TTC549 (cell line): ENCODE data around the gene NADSYN1.

Source experiments
- FAIRE-seq: peaks from 2 replicates; lab custom pipeline; 2012; peaks lifted over from hg19 to GRCh38; lab: Jason Lieb, UNC

The NADSYN1 gene

DNA sequence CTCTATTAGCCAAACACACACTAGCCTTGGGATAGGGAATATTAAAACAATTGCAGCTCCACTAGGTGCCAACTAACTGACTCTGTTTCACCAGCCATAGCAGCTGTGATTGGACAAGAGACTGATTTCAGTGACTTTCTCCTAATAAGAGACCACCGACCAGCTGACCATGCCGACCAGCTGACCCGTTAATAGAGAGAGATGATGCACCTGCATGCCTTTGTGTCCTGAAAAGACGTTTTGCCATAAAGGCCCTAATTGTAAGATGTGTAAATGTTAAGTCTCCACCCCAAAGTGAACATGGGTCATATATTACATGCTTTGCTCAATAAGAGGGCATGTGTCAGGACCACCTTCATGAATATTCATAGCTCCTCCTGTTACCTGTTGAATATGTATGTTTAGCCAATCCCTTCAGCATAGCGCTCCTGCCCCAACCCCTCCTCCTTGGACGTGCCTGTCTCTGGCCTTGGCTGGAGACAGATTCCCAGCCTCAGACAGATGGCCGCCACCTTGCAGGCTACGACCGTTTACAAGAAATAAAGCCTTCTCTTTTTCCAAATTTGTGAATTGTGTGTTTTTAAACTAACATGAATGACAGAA lies 1.3 kb upstream of the NADSYN1 start:
- no peak for FAIRE-seq

DNA sequence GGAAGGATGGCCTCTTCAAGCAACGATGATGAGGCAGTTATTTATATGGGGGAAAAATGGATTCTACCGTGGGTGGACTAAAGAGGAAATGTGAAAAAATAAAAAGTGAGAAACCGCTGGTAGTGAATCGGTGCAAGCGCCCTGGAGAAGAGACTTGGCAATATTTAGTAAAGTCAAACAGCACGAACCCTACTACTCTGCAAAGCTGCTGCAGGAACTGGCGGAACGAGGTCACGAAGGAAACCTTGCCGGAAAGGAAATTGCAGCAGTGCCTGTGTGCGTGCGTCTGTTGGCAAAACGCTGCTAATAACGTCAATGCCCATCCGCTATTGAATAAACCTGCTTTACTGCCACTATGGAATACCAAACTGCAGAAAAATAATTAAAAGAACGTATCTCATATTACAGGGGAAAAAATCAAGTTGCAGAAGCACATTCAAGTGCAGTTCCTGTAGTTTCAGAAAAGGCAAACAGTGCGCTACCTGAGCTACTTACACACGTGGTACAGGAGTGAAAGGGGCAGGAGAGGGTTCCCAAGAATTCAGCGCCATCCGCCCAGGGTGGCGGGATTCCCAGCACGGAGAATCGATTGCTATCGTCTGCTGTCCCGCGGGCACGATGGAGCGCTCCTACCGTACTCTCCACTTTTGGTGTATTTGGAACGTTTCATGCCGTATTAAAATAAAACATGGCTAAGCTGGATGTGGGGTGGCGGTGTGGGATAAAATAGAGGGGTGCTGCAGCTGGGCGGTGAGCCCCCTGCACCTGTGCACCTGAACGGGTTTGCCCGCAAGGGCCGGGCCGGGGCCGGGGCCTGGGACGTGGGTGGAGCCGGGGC lies 585 bp upstream of the NADSYN1 start:
- FAIRE-seq = no peak

DNA sequence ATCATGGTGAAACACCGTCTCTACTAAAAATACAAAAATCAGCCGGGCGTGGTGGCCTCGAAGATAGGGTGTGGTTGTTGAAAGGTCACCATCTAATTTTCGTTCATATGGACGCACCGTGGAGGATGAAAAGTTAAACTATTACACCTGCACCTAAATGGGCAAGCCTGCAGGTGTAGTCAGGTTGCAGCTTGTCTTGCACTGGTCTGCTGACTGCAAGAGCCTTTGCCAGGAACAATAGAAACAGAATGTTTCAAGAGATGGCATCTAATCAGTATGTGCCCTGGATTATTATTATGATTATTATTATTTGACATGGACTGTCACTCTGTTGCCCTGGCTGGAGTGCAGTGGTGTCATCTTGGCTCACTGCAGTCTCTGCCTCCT lies 908 bp downstream of the NADSYN1 start:
- FAIRE-seq = no peak

DNA sequence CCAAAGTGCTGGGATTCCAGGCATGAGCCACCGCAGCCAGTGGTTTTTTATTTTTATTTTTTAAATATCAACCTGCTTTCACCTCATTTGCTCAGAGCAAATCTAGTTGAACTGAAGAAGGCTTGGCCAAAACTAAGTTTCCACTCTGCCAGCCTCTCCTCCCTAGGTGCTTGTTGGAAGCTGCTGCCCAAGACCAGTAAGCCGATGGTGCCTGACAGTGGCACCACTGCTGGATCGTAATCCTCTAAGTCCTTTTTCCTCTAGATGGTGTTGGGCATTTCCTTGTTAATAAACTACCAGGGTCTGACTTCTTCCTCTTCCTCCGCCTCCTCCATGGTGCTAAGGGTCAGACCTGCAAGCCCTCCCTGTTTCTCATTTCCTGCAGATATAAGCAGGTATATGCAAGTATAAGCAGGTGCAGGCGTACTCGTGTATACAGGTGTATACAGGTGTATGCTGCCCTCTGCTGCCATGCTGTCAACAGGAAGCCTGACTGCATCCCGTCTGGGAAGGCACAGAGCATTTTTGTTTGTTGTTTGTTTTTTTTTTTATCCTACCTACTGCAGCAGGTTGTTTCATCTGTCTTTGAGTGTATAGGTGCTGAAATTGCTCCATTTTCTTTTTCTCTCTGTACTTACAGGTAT lies 1.6 kb downstream of the NADSYN1 start:
- FAIRE-seq = no peak

DNA sequence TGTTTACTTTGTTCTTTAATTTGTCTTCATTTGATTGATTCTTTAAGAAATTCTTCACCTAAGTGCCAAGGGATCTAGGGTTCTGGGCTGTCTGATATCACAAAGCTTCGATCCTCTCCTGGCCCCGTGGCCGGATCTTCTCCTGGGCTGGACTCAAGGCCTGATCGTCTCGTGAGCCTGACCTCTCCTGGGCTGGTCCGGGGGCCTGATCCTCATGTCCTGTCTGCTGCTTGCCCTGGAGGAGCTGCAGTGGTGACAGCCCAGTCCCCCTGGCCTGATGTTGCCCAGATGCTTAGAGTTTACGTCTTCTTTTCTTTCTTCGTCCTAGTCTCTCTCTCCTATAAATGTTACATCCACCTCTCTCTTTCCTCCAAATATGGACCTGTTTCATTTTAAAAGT lies 3.3 kb downstream of the NADSYN1 start:
- no peak for FAIRE-seq

DNA sequence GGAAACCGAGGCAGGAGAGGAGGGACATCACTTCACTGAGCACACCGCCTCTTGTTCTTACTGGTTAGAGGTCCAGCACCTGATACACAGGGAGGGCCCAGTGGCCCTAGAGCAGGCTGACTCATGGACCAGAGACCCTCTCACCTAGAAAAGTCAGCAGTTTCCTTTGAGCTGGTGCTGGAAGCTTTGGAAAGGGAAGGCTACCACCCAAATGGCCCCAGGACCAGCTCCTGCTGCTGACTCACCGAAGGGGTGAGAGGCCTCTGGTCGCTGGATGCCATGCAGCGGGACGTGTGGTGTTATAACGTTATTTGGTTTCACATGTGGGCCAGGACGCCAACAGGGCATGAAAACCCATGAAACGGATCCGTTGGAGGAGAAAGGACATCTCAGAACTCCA lies 3.8 kb downstream of the NADSYN1 start:
- no peak for FAIRE-seq

GRCh38 chr11:71458146-71459070 lies 5.4 kb downstream of the NADSYN1 start:
- FAIRE-seq = no peak

DNA sequence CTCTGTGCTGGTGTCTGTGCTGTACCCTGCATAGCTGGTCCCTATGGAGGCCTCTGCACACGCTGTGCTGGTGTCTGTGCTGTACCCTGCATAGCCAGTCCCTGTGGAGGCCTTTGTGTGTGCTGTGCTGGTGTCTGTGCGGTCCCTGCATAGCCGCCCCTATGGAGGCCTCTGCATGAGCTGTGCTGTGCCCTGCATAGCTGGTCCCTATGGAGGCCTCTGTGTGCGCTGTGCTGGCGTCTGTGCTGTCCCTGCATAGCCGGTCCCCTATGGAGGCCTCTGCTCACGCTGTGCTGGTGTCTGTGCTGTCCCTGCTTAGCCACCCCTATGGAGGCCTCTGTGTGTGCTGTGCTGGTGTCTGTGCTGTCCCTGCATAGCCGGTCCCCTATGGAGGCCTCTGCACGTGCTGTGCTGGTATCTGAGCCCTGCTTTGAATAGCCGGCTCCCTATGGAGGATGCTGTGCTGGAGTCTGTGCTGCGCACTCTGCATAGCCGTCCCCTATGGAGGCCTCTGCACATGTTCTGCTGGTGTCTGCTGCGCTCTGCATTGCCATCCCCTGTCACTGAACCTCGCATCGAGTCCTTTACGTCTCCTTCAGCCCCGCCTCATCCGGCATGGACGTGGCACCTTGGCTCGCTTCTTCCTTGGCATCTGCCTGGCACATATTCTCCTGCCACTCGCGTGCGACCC lies 6.2 kb downstream of the NADSYN1 start:
- FAIRE-seq = no peak

- no peak for FAIRE-seq
These were observed 6.8 kb downstream of the NADSYN1 start for GRCh38 chr11:71459767-71460320.

- FAIRE-seq = no peak
These were observed 8.7 kb downstream of the NADSYN1 start for GRCh38 chr11:71461696-71462095.

- no peak for FAIRE-seq
These were observed 9.7 kb downstream of the NADSYN1 start for GRCh38 chr11:71462726-71463125.

DNA sequence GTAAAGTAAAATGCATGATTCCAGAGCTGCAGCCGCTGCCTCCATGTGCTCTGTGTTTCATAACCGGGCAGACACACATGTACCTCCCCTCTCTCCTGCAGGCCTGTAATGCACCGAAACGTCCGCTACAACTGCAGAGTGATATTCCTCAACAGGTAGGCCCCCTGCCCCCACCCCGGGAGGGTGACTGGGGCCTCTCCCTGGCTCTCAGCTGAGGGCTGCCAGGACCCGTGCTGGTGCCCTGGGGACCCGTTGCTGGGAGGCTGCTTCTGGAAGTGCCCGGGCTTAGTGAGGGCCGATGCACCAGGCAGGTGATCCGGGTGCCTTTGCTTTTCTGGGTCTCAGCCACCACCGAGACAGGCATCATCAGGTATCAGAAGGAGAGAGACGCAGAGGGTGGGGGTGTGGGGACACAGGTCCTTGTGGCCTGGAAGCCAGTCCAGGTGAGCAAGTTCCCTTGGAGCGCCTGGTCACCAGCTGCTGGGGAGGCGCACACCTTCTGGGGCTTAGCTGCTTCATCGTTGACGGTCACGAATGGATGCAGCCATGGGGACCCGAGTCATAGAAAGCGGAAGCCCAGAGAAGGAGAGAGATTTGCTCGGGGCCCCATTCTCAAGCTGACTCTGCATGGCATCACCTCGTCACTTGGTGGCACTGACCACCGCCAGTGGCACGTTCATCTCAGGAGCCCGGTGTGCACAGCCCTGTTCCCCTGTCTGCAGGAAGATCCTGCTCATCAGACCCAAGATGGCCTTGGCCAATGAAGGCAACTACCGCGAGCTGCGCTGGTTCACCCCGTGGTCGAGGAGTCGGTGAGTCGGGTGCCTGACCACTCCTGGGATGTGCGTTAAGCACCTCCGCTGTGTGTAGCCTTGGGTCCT lies 10.6 kb downstream of the NADSYN1 start:
- FAIRE-seq = no peak

GRCh38 chr11:71465054-71465453 lies 12.1 kb downstream of the NADSYN1 start:
- FAIRE-seq = no peak

GRCh38 chr11:71466358-71466757 lies 13.4 kb downstream of the NADSYN1 start:
- no peak for FAIRE-seq

DNA sequence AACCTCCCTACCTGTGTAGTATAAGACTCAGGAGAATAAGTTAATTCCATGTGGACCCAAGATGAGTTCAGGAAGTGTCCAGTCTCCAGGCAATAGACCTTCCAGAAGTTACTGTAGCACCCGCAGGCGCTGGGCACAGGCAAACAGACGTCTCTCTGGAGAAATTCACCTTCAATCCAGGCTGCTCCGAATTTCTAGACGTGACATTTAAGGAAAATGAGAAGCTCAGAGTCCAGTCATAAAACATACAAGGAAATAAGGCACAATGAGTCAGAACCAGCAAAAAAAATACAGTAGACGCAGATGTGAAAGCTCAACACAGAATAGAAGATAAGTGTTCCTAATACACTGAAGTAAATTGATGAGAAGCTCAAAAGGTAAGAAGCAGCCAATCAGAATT lies 14.2 kb downstream of the NADSYN1 start:
- FAIRE-seq = no peak

- FAIRE-seq = no peak
These were observed 17.9 kb downstream of the NADSYN1 start for GRCh38 chr11:71470946-71471345.

GRCh38 chr11:71472357-71472885 lies 19.4 kb downstream of the NADSYN1 start:
- no peak for FAIRE-seq

DNA sequence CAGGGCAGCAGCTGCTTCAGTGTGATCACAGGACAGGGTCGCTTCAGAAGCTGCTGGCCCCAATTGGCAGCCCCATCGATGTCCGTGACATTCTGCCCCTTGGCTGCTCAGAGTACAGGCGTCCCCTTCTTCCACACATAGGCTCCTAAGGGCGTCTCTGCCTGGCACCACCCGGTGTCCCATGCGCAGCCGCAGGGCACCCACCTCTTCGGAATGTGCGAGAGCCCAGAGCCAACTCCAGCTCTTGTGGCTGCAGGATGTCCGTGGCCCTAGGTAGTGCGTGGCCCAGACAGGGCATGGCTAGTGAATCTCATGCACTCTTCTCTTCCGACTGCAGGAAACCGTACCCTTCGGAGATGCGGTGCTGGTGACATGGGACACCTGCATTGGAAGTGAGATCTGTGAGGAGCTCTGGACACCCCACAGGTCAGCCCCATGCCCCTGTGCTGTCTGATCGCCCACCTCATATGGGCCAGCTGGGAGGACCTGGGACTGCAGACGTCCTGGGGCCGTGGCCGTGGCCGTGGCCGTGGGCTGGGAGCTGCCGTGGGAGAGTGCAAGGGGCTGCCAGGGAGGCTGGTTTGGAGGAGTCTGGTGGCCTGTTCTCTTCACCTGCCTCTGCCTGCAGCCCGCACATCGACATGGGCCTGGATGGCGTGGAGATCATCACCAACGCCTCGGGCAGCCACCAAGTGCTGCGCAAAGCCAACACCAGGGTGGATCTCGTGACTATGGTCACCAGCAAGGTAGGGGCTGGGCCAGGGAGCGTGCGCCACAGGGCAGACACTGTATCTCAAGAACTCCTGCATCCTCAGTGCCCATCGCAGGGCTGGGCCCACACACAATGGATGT lies 20.2 kb downstream of the NADSYN1 start:
- FAIRE-seq = no peak

DNA sequence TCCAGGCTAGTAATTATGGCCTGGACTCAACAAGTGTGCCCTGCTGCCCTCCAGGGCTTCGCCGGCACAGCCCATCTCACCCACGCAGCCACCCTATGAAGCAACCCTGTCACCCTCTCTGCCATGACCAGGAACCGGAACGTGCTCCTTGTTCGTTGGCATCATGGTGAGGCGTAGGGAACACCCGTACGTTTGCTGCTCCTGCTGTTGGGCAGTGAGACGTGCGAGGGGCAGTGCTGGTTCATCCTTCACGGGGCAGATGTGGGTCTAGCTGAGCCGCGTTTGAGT lies 20.7 kb downstream of the NADSYN1 start:
- no peak for FAIRE-seq
